K562 (cell line): Measurements from ENCODE around the gene OXLD1. TPM values are rescaled to one million over a fixed set of nuclear protein-coding genes. Genes with fewer than 3 reads are reported as not detected.

ENCODE experiments used
- CAMTA2 ChIP-seq: fragments of 250-450 bp; sonication (Bioruptor Pico); conservative IDR thresholded peaks from 2 replicates; pipeline ENCODE4 v1.5.1; 2022
- CGGBP1 ChIP-seq: fragments of 250-450 bp; sonication (Bioruptor Pico); IDR thresholded peaks from 2 replicates; pipeline ENCODE4 v1.9.0; 2021; ENCODE audit warnings: mild to moderate bottlenecking
- KDM2B ChIP-seq: fragments of 250-450 bp; sonication (Bioruptor Pico); IDR thresholded peaks from 2 replicates; pipeline ENCODE4 v1.8.0; 2021; ENCODE audit warnings: mild to moderate bottlenecking, moderate library complexity
- NFIX ChIP-seq: fragments of 250-450 bp; sonication (Bioruptor Pico); IDR thresholded peaks from 2 replicates; pipeline ENCODE4 v1.4.0; 2020; ENCODE audit warnings: low read depth, mild to moderate bottlenecking, moderate library complexity
- POLR2AphosphoS2 ChIP-seq: IDR thresholded peaks from 2 replicates; pipeline ENCODE4 v1.6.1; 2012; ENCODE audit warnings: low read length, improper control_type of control experiment
- RERE ChIP-seq: sonication (generic); formaldehyde crosslinking; IDR thresholded peaks from 2 replicates; pipeline ENCODE4 v1.8.0; 2023; ENCODE audit warnings: missing genetic modification reagents, mild to moderate bottlenecking, borderline replicate concordance
- SIN3B ChIP-seq: fragments of 450-650 bp; IDR thresholded peaks from 2 replicates; pipeline ENCODE4 v1.6.1; 2017; ENCODE audit warnings: low read depth, mild to moderate bottlenecking, moderate library complexity
- SMAD4 ChIP-seq: fragments of 250-450 bp; sonication (Bioruptor Pico); conservative IDR thresholded peaks from 2 replicates; pipeline ENCODE4 v1.8.0; 2021; ENCODE audit warnings: inconsistent platforms, mild to moderate bottlenecking, moderate library complexity
- SP2 ChIP-seq: IDR thresholded peaks from 2 replicates; pipeline ENCODE4 v1.6.1; 2011; ENCODE audit warnings: mild to moderate bottlenecking, low read depth, low read length, moderate library complexity; ENCODE audit not compliant: poor library complexity, severe bottlenecking; ENCODE audit errors: extremely low read depth
- ZFP36 ChIP-seq: fragments of 150-350 bp; IDR thresholded peaks from 2 replicates; pipeline ENCODE4 v1.6.1; 2018; ENCODE audit warnings: low read length, low read depth; ENCODE audit not compliant: partially characterized antibody
- ZNF407 ChIP-seq: fragments of 450-650 bp; IDR thresholded peaks from 2 replicates; pipeline ENCODE4 v1.6.1; 2016; ENCODE audit warnings: low read depth
- ZNF408 ChIP-seq: fragments of 250-450 bp; sonication (Bioruptor Pico); IDR thresholded peaks from 2 replicates; pipeline ENCODE4 v1.4.0; 2020; ENCODE audit warnings: low read depth, mild to moderate bottlenecking, moderate library complexity
- ZNF717 ChIP-seq: fragments of 250-450 bp; sonication (Bioruptor Pico); IDR thresholded peaks from 2 replicates; pipeline ENCODE4 v1.5.0; 2021
- ZNF780A ChIP-seq: fragments of 250-450 bp; sonication (Bioruptor Pico); IDR thresholded peaks from 2 replicates; pipeline ENCODE4 v1.5.0; 2021; ENCODE audit warnings: mild to moderate bottlenecking
- polyA plus RNA-seq, 8 experiments: library from polyadenylated mRNA; depleted of rRNA in 4 of 8; stranded (reverse) in 5 of 8; unstranded in 3 of 8; fragments of >200 nt; fragmentation: Nextera tagmentation in 2 of 8; fragmentation: Illumina TruSeq in 1 of 8; extraction: Ambion mirVana in 2 of 8; extraction: Trizol in 1 of 8; gene quantifications; 2 replicates each; pipeline versions ENCODE4 v1.2.1 to v1.2.3, GENCODE V29; 2011 to 2014; ENCODE audit warnings: inconsistent platforms in 1 of 8, missing spikeins in 1 of 8
- total RNA-seq, 7 experiments: library from RNA; depleted of rRNA in 6 of 7; stranded (reverse); fragments of >200 nt in 6 of 7; fragmentation: Illumina TruSeq in 2 of 7; extraction: Trizol in 2 of 7; gene quantifications; 2 replicates each; pipeline versions ENCODE4 v1.2.1 to v1.2.3, GENCODE V29; 2011 to 2021; ENCODE audit warnings: low replicate concordance in 1 of 7

The OXLD1 gene
- total and polyA plus RNA-seq, 9 of the 15 experiments (the other 6 are each of a cell fraction or from before 2014, with no cell fraction given) = 4.4 to 115 (median 29.3) TPM

- TF ChIP-seq RERE (CRISPR knock-in tag) (no peak), CGGBP1 (CRISPR knock-in tag) (no peak), NFIX (CRISPR knock-in tag) (no peak), SP2 (no peak), POLR2AphosphoS2 (no peak), KDM2B (CRISPR knock-in tag) (no peak), CAMTA2 (CRISPR knock-in tag) (no peak), ZNF408 (CRISPR knock-in tag) (no peak), ZNF717 (CRISPR knock-in tag) (no peak), SMAD4 (CRISPR knock-in tag) (peak; percentile 95), ZFP36 (no peak), SIN3B (peak; percentile 95), ZNF407 (no peak), ZNF780A (CRISPR knock-in tag) (no peak)
Measured at GRCh38 chr17:81636505-81637288, 29.7 kb downstream of the OXLD1 start, which contains the start of the genes NPLOC4 and TSPAN10 (continued).
